Activated T-cell treated with anti-CD3 and anti-CD28 coated beads, Interleukin-2, amount 50 U/mL, for 48 hours (primary cell): ENCODE data around the gene NID1.
"Not testable (repeated sequence)": the region's sequence is repeated elsewhere in the genome, so short reads cannot be mapped to it uniquely, and the experiment has no call there.

ENCODE experiments used
- DNase-seq, 2 experiments: peaks; one replicate each; pipeline ENCODE4 v3.0.0-alpha.2; 2020

NID1 gene

DNA sequence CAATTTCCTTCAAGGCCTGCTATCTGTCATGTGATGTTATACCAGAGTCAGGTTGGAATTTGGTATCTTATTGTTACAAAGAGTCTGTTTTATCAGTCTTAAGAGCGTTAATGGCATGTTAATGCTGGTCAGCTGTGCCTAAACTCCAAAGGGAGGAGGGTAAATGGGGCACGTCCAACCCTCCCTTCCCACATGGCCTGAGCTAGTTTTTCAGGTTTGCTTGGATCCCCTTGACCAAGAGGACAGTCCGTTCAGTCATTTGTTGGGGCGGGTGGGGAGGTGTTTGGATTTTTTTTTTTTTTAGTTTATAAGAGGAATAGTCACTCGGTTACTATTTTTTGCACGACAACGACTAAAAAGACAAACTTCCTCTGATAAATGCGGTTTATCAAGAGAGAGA is 134.3 kb downstream of the NID1 start:
- DNase-seq, result no peak

DNA sequence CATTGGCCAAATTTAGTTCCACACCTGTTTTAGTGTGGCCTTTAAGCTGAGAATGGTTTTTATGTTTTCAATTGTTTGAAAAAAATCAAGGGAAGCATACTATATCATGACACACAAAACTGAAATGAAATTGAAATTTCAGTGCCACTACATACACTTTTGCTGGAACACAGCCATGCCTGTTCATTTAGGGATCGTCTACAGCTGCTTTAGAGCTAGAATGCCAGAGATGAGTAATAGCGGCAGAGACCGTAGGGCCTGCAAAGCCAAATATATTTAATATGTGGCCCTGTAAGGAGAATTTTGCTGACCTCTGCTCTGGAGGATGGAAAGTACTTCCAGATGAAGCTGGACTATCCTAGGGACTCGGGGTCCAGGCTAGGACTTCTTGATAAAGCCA is 135.7 kb downstream of the NID1 start:
- no peak for DNase-seq

DNA sequence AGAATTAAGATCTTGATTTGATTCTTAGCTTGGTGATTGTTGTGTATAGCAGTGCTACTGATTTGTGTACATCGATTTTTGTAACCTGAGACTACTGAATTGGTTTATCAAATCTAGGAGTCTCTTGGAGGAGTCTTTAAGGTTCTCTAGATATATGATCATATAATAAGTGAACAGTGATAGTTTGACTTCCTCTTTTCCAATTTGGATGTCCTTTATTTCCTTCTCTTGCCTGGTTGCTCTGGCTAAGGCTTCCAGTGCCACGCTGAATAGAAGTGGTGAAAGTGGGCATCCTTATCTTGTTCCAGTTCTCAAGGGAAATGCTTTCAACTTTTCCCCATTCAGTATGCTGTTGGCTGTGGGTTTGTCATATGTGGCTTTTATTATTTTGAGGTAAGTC is 136.7 kb downstream of the NID1 start:
- DNase-seq, result no peak

DNA sequence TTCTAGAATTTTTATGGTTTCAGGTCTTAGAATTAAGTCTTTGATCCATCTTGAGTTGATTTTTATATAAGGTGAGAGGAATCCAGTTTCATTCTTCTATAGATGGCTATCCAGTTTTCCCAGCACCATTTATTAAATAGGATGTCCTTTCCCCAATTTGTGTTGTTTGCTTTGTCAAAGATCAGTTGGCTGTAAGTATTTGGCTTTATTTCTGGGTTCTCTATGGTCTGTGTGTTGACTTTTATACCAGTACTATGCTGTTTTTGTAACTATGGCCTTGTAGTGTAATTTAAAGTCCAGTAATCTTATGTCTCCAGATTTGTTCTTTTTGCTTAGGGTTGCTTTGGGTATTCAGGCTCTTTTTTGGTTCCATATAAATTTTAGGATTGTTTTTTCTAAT is 137.3 kb downstream of the NID1 start:
- DNase-seq, result not testable (repeated sequence)
